ENCODE measurements around the gene RAD54L2. TPM values are rescaled to one million over a fixed set of nuclear protein-coding genes. Genes with fewer than 3 reads are reported as not detected.

Gene RAD54L2, protein sequence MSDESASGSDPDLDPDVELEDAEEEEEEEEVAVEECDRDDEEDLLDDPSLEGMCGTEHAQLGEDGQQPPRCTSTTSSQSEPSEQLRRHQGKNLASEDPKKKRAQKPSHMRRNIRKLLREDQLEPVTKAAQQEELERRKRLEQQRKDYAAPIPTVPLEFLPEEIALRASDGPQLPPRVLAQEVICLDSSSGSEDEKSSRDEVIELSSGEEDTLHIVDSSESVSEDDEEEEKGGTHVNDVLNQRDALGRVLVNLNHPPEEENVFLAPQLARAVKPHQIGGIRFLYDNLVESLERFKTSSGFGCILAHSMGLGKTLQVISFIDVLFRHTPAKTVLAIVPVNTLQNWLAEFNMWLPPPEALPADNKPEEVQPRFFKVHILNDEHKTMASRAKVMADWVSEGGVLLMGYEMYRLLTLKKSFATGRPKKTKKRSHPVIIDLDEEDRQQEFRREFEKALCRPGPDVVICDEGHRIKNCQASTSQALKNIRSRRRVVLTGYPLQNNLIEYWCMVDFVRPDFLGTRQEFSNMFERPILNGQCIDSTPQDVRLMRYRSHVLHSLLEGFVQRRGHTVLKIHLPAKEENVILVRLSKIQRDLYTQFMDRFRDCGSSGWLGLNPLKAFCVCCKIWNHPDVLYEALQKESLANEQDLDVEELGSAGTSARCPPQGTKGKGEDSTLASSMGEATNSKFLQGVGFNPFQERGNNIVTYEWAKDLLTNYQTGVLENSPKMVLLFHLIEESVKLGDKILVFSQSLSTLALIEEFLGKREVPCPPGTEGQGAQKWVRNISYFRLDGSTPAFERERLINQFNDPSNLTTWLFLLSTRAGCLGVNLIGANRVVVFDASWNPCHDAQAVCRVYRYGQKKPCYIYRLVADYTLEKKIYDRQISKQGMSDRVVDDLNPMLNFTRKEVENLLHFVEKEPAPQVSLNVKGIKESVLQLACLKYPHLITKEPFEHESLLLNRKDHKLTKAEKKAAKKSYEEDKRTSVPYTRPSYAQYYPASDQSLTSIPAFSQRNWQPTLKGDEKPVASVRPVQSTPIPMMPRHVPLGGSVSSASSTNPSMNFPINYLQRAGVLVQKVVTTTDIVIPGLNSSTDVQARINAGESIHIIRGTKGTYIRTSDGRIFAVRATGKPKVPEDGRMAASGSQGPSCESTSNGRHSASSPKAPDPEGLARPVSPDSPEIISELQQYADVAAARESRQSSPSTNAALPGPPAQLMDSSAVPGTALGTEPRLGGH (N-terminal part only)
- 7.8 and 11.0 TPM in 2 replicates for total RNA-seq

DNA sequence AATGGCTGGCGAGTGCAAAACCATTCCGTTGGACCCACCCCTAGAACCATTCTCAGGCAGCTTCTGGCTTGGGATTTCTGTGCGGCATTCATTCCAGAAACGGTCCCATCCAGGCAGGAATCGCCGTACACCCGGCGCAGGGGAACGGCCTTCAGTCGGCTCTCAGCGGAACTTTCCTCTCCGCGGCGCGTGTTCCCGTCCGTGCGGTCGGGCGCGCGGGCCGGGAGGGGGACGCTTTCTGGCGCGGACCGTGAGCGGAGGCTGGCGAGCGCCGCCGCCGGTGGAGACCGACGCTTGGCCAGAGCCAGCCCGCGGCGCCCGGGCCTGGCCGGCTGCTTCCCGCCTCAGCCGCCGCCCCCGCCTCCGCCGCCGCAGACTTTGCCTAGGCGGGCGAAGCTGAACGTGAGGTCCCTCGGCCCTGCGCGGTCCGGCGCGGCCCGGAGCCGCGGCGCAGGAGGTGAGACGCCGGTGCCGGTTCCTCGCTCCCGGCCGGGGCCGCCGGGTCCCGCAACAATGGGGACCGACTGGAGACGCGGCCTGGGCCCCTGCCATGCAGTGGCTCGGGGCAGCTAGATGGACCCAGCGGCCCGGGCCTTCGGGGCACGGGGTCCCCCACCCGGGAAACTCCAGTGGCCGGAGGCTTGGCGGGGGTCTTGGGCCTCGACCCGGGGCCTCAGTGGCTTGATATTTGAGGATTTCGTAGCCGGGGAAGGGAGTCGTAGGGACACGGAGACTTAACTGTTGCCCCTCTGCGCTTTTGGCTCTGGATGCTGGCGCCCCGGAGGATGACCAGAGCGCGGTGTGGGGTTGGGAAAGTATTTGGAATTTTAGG lies at the start of gene RAD54L2:
Gene RAD54L2 (plus strand): TSS at position 261 of the 832 bp plus-strand sequence. CDS start 51,702 bp downstream, outside the sequence.

Other genes with a start within 250 kb of the RAD54L2 start
- 172 and 262 TPM in 2 replicates for gene MANF, start 153.4 kb upstream of the RAD54L2 start, total RNA-seq
- 24.3 and 29.1 TPM in 2 replicates for gene RBM15B, start 147.4 kb upstream of the RAD54L2 start, total RNA-seq
- 11.6 and 13.0 TPM in 2 replicates for gene DCAF1, start 38.7 kb upstream of the RAD54L2 start, total RNA-seq
- gene TEX264, start 132.5 kb downstream of the RAD54L2 start, total RNA-seq, result 44.7 and 57.6 TPM in 2 replicates
- gene GRM2, start 168.3 kb downstream of the RAD54L2 start, total RNA-seq, result not detected in 2 replicates
- gene IQCF6, start 240.5 kb downstream of the RAD54L2 start, total RNA-seq, result not detected in 2 replicates

Data from airway epithelial cell (primary cell).